ENCODE measurements around the gene CALHM1.
"Not testable (repeated sequence)": the region's sequence is repeated elsewhere in the genome, so short reads cannot be mapped to it uniquely, and the experiment has no call there.

Gene CALHM1, protein sequence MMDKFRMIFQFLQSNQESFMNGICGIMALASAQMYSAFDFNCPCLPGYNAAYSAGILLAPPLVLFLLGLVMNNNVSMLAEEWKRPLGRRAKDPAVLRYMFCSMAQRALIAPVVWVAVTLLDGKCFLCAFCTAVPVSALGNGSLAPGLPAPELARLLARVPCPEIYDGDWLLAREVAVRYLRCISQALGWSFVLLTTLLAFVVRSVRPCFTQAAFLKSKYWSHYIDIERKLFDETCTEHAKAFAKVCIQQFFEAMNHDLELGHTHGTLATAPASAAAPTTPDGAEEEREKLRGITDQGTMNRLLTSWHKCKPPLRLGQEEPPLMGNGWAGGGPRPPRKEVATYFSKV

GRCh38 chr10:103458720-103459119, at the start of gene CALHM1:
TSS of gene CALHM1 (minus strand) at chr10:103458900. CDS start at chr10:103458751, 149 bp downstream.
- no peak for DNase-seq (ENCODE audit: low read depth)
- H3K4me3 ChIP-seq (ENCODE audit: low read depth, low read length): no peak within 1 kb of the TSS

- DNase-seq (ENCODE audit: low read depth): no peak
- H3K4me3 ChIP-seq (ENCODE audit: low read depth, low read length): no peak overlapping the region
These were observed 48.8 kb upstream of the CALHM1 start for GRCh38 chr10:103507235-103508191.

- DNase-seq (ENCODE audit: low read depth): no peak
- no peak overlapping the region for H3K4me3 ChIP-seq (ENCODE audit: low read depth, low read length)
These were observed 47.4 kb upstream of the CALHM1 start for GRCh38 chr10:103506061-103506460.

DNA sequence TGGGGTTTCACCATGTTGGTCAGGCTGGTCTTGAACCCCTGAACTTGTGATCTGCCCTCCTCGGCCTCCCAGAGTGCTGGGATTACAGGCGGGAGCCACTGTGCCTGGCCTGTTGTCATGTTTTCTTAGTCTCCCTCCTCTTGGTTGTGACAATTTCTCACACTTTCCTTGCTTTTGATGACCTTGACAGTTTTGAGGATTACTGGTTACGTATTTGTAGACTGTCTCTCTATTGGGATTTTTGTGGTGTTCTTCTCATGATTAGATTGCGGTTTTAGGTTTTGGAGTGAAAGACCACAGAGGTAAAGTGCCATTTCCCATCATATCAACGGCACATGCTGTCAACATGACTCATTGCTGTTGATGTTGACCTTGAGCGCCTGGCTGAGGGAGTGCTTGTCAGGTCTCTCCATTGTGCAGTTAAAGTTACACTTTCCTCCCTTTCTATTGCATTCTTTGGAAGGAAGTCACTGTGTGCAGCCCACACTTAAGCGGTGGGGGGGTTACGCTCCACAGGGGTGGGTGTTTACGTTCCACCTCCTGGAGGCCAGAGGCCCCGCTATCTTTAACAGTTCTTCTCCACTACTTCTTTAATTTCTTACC, 45.6 kb upstream of the CALHM1 start:
- peak; percentile 87 for DNase-seq (ENCODE audit: low read depth)
- no peak overlapping the region for H3K4me3 ChIP-seq (ENCODE audit: low read depth, low read length)

- not testable (repeated sequence) for H3K4me3 ChIP-seq (ENCODE audit: low read depth, low read length)
These were observed 45.1 kb upstream of the CALHM1 start for GRCh38 chr10:103503777-103504176.

DNA sequence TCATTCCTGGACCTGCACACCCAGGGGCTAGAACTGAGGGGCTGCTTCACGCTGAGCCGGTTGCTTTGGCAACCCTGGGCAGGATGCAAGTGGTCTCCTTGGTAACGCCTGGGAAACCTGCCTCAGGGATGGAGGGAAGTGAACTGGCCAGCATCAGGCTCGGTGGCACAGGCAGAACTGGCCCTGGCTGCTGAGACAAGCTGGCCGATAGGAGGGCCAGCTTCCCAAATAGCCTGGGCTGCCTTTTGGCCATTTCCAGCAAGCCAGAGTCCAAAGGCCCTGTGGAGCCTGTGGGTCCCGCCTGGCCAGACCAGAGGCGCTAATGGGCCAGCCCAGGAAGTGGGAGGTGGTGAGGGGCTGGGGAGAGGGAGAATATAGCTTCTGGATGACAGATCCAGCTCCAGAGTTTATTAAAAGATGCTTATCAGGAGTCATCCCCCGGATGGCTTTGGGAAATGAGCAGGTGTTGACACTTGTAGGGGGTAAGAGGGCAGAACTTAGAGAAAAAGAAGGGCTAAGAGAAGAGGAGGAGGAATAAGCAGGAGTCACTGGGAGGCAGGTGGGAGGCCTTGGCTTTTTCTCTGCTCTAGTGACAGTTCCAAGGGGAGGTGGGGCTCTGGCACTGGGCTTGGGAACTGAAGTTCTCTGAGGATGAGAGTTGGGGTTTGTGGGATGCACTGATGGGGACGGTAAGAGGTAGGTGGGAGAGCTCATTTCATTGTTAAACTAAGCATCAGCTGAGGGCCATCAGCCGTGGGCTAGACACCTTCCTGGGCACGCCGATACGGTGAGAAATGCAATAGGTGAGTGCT, 44.4 kb upstream of the CALHM1 start:
- no peak for DNase-seq (ENCODE audit: low read depth)
- H3K4me3 ChIP-seq (ENCODE audit: low read depth, low read length): no peak overlapping the region

More at GRCh38 chr10:103503777-103504176, 45.1 kb upstream of the CALHM1 start:
- not testable (repeated sequence) for DNase-seq (ENCODE audit: low read depth)

DNA sequence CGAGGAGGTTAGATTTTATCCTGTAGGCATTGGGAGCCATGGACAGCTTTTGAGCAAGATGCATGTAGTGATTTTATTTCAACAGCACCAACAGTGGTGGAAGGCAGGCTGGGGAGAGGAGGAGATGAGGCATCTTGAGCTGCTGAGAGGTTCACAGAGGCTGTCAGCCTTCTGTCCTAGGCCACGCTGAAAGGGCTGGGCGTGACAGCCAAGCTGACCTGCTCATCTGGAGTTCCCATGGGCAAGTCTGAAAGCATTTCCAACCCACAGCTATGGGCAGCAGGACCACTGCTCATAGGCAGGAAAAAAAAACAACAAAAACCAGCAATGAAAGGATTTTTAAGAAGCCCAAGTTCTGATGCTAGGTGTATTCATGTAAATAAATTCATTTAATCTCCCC, 42.5 kb upstream of the CALHM1 start:
- no peak overlapping the region for H3K4me3 ChIP-seq (ENCODE audit: low read depth, low read length)
- DNase-seq (ENCODE audit: low read depth): no peak

GRCh38 chr10:103500481-103500880, 41.8 kb upstream of the CALHM1 start:
- no peak for DNase-seq (ENCODE audit: low read depth)
- H3K4me3 ChIP-seq (ENCODE audit: low read depth, low read length): no peak overlapping the region

- DNase-seq (ENCODE audit: low read depth): no peak
- H3K4me3 ChIP-seq (ENCODE audit: low read depth, low read length): no peak overlapping the region
These were observed 41.2 kb upstream of the CALHM1 start for GRCh38 chr10:103499881-103500280.

DNA sequence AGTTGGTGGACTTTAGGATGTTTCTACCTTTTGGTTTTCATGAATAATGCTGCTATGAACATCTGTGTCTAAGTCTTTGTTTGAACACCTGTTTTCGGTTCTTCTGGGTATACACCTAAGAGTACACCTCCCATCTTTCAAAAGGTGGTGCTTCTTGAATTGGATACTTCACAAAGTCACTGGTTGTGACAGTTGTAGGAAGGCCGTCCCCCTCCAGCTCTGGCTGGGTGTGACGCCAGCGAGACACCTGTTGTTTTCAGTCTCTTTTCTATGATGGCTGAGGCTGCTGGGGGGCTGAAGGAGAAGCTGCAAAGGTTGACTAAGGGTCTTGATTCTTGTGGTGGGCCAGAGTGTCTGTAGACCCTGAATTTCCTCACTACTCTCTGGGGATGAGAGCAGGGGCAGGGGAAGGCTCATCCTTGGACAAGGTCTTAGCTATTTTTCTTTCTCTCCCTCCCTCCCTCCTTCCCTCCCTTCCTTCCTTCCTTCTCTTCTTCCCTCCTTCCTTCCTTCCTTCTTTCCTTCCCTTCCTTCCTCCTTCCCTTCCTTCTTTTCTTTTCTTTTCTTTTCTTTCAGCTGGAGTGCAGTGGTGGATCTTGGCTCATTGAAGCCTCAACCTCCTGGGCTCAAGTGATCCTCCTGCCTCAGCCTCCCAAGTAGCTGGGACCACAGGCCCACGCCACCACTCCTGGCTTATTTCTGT, 40.4 kb upstream of the CALHM1 start:
- DNase-seq (ENCODE audit: low read depth): no peak
- no peak overlapping the region for H3K4me3 ChIP-seq (ENCODE audit: low read depth, low read length)

DNA sequence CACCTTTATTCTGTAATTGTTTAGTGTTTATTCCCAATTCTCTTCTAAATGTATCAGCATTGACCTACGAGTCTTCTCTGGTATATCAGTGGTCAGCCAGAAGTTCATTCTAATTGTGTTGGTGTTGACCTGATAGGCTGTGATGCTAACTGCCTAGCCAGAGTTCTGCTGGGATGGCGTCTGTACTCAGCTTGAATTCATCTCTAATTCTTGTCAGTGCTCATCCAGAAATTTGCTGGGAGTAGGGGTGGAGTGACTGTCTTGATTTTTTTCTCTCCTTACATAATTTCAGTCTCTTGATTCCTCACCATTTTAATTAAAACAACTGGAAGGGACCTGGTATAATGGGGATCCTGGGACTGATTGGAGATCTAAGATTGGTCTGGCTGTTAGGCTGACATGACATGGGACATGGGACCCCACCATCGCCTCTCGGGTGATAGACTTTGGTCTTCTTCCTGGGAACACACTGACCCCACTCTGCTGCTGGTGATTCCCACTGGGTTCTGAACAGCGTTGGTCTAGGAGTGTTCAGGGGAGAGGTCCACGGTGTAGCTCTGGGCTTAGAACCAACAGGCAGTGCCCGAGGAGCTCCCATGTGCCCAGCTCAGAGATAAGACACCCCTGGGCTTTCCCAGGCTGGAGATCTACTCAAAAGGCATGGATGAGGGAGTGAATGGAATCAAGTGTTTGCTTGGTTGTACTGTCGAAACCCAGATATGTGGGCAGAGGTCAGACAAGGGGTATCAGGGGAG, 38.6 kb upstream of the CALHM1 start:
- DNase-seq (ENCODE audit: low read depth): no peak
- no peak overlapping the region for H3K4me3 ChIP-seq (ENCODE audit: low read depth, low read length)

GRCh38 chr10:103495321-103495720, 36.6 kb upstream of the CALHM1 start:
- H3K4me3 ChIP-seq (ENCODE audit: low read depth, low read length): no peak overlapping the region
- DNase-seq (ENCODE audit: low read depth): no peak

DNA sequence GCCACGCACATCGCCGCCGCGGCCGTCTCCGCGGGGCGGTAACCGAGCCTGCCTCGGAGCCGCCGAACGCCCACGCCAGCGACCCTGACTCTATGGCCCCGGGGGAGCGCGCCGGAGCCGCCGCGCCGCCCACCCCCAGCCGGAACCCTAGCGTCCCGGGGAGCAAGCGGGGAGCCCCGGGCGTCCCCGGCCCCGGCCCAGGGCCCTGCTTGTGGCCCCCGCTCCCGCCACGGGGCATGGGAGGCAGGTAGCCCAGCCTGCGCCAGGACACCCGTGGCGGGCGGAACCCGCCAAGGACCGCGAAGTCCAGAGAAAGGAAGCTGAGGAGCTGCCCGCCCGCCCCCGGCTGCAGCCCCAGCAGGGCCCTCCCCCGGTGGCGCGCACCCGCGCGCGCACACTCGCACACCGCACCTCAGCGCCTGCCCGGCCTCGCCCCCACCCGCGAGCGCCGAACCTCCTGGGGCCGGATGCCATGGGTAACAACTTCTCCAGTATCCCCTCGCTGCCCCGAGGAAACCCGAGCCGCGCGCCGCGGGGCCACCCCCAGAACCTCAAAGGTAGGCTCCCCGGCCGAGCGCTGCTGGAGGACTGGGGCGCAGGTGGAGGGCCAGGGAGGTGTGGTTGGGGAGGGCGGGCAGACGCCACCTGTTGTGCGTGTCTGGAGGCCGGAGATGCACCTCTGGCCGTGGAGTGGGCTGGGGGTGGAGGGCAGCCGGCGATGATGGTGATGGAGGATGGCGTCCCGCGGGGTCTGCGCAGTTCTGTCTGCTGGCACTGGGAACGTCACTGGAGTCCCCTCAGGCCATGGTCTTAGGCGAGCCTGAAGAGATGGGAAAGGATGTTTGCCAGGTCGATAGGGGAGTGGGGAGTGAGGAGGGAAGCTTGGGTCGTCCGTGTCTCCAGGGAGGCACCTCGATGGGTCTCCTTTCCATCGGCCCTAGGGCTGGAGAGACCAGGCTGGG, 35.5 kb upstream of the CALHM1 start:
- peak overlapping the region; percentile 42 for H3K4me3 ChIP-seq (ENCODE audit: low read depth, low read length)
- DNase-seq (ENCODE audit: low read depth): no peak

GRCh38 chr10:103493362-103493915, 34.7 kb upstream of the CALHM1 start, which contains the start of gene NEURL1:
TSS of gene NEURL1 (plus strand) at chr10:103493705. CDS start at chr10:103494388, 683 bp downstream.
- DNase-seq (ENCODE audit: low read depth): no peak
- peak within 1 kb of the TSS; percentile 42 for H3K4me3 ChIP-seq (ENCODE audit: low read depth, low read length)

DNA sequence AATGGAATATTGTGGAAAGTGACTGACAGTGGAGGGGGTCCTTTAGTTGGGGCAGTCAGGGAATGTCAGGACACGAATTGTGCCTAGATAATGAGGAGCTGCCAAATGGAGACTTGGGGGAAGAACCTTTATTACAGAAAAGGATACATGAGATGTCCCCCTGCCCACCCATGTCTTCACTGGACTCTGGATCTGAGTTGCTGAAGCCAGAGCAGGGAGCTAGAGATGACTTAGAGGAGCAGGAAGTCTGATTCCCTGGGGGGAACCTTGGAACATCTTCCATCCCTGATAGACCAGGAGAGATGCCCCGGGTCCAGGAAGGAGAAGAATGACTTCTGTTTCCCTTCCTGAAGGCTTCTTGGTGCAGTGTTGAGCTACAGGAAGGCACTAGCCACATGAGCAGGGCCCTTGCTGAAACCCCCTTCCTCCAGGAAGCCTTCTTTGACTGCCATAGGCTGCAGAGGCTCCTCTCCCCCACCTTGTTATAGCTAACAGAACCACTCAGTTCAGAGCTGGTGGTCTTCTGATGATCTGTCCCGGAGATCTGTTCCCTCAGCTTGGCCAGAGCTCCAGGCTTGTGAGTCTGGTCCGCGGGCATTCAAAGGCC, 34.1 kb upstream of the CALHM1 start:
- no peak for DNase-seq (ENCODE audit: low read depth)
- H3K4me3 ChIP-seq (ENCODE audit: low read depth, low read length): no peak overlapping the region

GRCh38 chr10:103491729-103492364, 33.1 kb upstream of the CALHM1 start:
- DNase-seq (ENCODE audit: low read depth): peak; percentile 92
- no peak overlapping the region for H3K4me3 ChIP-seq (ENCODE audit: low read depth, low read length)

All from skeletal muscle cell (primary cell).